SK-N-SH treated with all-trans-retinoic acid at 6 μM for 48 hours (cell line): ENCODE results near the gene SBF2.

ENCODE experiments used
- CSDC2 ChIP-seq: fragments of 250-450 bp; sonication (Bioruptor Pico); IDR thresholded peaks from 2 replicates; pipeline ENCODE4 v1.5.0; 2020; ENCODE audit warnings: mild to moderate bottlenecking, moderate library complexity
- PATZ1 ChIP-seq: fragments of 250-450 bp; sonication (Bioruptor Pico); IDR thresholded peaks from 2 replicates; pipeline ENCODE4 v1.8.0; 2020; ENCODE audit warnings: mild to moderate bottlenecking, moderate library complexity, borderline replicate concordance
- POU6F1 ChIP-seq: fragments of 250-450 bp; sonication (Bioruptor Pico); IDR thresholded peaks from 2 replicates; pipeline ENCODE4 v1.8.0; 2021; ENCODE audit warnings: low read depth, mild to moderate bottlenecking, moderate library complexity, borderline replicate concordance
- PPARA ChIP-seq: fragments of 250-450 bp; sonication (Bioruptor Pico); IDR thresholded peaks from 2 replicates; pipeline ENCODE4 v1.5.0; 2020; ENCODE audit warnings: mild to moderate bottlenecking, borderline replicate concordance
- ZFP30 ChIP-seq: fragments of 450-650 bp; formaldehyde crosslinking; IDR thresholded peaks from 2 replicates; pipeline ENCODE4 v1.5.0; 2022; ENCODE audit warnings: mild to moderate bottlenecking, moderate library complexity
- ZNF8 ChIP-seq: fragments of 450-650 bp; formaldehyde crosslinking; IDR thresholded peaks from 2 replicates; pipeline ENCODE4 v1.5.0; 2020; ENCODE audit warnings: mild to moderate bottlenecking, moderate library complexity

GRCh38 chr11:9875399-9875798 is 418.6 kb downstream of the SBF2 start:
- TF ChIP-seq PATZ1 (CRISPR knock-in tag) (no peak), ZNF8 (CRISPR knock-in tag) (no peak), POU6F1 (CRISPR knock-in tag) (no peak), CSDC2 (CRISPR knock-in tag) (no peak), PPARA (CRISPR knock-in tag) (no peak), ZFP30 (no peak)
